ENCODE results near the gene SYT1. TPM values are rescaled to one million over a fixed set of nuclear protein-coding genes. Genes with fewer than 3 reads are reported as not detected.

Gene SYT1
- total and polyA plus RNA-seq, 3 experiments from 2014 or later, result not detected

- no peak overlapping the region for H3K27ac Mint-ChIP-seq
- Histone ChIP-seq H3K4me1 (ENCODE audit: insufficient read depth, low read length) (no peaks in the 10 kb centered on the region), H3K27me3 (ENCODE audit: insufficient read depth, low read length, poor library complexity, severe bottlenecking) (no peaks in the 10 kb centered on the region), H3K27ac (ENCODE audit: low read depth, low read length) (no peak overlapping the region), H3K4me3 (ENCODE audit: low read length) (no peak overlapping the region), H3K9me3 (ENCODE audit: low read length) (no peaks in the 10 kb centered on the region), H3K36me3 (ENCODE audit: insufficient read depth, low read length) (no peaks in the 10 kb centered on the region)
- ChIA-PET POLR2A (no interaction called here), CTCF (no interaction called here)
- H3K27me3 Mint-ChIP-seq, result peaks cover 0 to 2% of the 10 kb centered on the region in 2 donors
- H3K4me1 Mint-ChIP-seq, result no peaks in the 10 kb centered on the region
- peaks cover 0 to 18% (median under 1%) of the 10 kb centered on the region in 5 donors for H3K9me3 Mint-ChIP-seq
- H3K36me3 Mint-ChIP-seq, result no peaks in the 10 kb centered on the region
- no peak overlapping the region for H3K4me3 Mint-ChIP-seq
- no peak for DNase-seq
Observed at GRCh38 chr12:79301181-79301580, 436.6 kb downstream of the SYT1 start.

- Histone ChIP-seq H3K27ac (ENCODE audit: low read depth, low read length) (no peak overlapping the region), H3K4me3 (ENCODE audit: low read length) (no peak overlapping the region), H3K4me1 (ENCODE audit: insufficient read depth, low read length) (no peaks in the 10 kb centered on the region), H3K27me3 (ENCODE audit: insufficient read depth, low read length, poor library complexity, severe bottlenecking) (no peaks in the 10 kb centered on the region), H3K36me3 (ENCODE audit: insufficient read depth, low read length) (no peaks in the 10 kb centered on the region), H3K9me3 (ENCODE audit: low read length) (no peaks in the 10 kb centered on the region)
- Mint-ChIP-seq H3K27me3 (peaks cover 0 to 2% of the 10 kb centered on the region in 2 donors), H3K9me3 (peaks cover 0 to 11% (median 2%) of the 10 kb centered on the region in 5 donors), H3K4me3 (no peak overlapping the region), H3K27ac (no peak overlapping the region), H3K36me3 (no peaks in the 10 kb centered on the region), H3K4me1 (no peaks in the 10 kb centered on the region)
- no peak for DNase-seq
- CTCF ChIA-PET, result no interaction called here
- POLR2A ChIA-PET, result no interaction called here
Observed at GRCh38 chr12:79302162-79302814, 437.7 kb downstream of the SYT1 start.

DNA sequence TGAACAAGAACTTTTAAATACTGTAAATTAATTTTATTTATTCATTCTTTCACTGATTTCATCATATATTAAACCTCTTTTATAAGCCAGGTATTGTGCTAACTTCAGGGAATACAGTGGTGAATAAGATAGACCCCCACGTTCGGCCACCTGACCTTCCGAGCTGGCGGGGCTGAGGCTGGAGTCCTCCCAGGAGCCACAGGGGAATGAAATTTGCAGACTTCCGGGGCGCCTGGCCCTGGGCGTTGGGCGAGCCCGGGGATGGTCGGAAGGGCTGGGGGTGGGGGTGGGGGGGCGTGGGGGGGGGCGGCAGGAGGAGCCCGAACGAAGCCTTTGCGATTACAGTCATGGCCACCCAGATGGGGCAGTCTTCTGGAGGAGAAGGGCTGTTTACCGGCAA lies 442.8 kb downstream of the SYT1 start:
- H3K36me3 Mint-ChIP-seq, result no peaks in the 10 kb centered on the region
- Histone ChIP-seq H3K36me3 (ENCODE audit: insufficient read depth, low read length) (no peaks in the 10 kb centered on the region), H3K27ac (ENCODE audit: low read depth, low read length) (no peak overlapping the region), H3K9me3 (ENCODE audit: low read length) (no peaks in the 10 kb centered on the region), H3K4me1 (ENCODE audit: insufficient read depth, low read length) (no peaks in the 10 kb centered on the region), H3K4me3 (ENCODE audit: low read length) (no peak overlapping the region), H3K27me3 (ENCODE audit: insufficient read depth, low read length, poor library complexity, severe bottlenecking) (no peaks in the 10 kb centered on the region)
- no peaks in the 10 kb centered on the region for H3K4me1 Mint-ChIP-seq
- peaks cover 1 to 10% (median 7%) of the 10 kb centered on the region in 5 donors for H3K9me3 Mint-ChIP-seq
- POLR2A ChIA-PET, result no interaction called here
- no peak overlapping the region for H3K4me3 Mint-ChIP-seq
- no peak for DNase-seq
- CTCF ChIA-PET, result interaction anchor here (0.5 kb wide), 1 partner anchor 113 kb away, joined by 3 read pairs; no protein-coding TSS in a partner anchor
- H3K27me3 Mint-ChIP-seq, result peaks cover 0 to under 1% of the 10 kb centered on the region in 2 donors
- no peak overlapping the region for H3K27ac Mint-ChIP-seq

DNA sequence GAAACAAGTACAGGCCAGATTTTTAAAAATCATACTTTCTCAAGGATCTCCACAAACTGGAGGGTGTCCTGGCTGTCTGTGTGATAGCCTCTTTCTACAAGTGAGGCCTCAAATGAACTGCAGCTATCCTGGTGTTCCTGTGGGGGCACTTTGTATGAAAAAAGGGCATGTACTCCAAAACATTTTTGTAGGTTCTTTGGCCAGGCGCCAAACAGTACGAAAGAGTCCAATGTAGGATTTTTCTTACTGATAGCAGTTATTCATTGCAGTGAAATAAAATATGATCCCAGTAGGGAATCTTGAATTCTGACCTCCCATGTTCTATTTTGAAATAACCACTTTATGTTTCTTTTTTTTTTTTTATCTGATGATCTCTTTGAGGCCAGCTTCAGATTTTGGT lies 444.5 kb downstream of the SYT1 start:
- POLR2A ChIA-PET, result no interaction called here
- H3K27ac Mint-ChIP-seq, result no peak overlapping the region

DNA sequence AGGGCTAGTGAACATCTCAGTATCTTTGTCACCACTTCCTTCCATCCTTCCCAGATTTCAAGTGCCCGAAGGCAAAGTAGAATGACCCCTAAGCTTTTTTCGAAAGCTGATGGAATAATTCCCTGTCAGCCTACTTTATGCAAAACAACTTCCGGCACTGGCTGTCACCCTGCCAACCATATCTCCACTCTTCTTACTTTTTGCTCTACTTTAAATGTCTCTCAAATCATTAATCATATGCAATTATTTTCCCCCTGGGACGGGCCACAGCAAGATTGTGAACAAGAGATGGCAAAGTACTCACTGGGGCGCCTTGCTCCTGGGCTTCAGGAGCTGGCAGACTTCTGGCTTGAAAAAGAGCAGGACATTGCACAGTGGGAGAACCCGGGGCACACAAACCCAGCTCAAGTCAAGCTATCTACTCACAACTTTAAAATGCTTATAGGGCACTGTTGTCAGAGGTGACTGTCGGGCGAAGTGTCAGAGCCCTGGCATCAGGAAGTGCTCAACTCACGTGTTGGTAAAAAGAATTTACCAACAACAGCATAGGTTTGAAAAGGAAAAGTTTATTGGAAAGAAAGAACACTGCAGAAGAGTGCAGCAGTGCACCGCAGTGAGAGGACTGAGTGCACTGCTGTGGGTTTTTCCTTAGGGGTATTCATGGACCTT lies 452.7 kb downstream of the SYT1 start:
- H3K4me1 ChIP-seq (ENCODE audit: insufficient read depth, low read length), result no peaks in the 10 kb centered on the region
- CTCF ChIA-PET, result no interaction called here
- no peaks in the 10 kb centered on the region for H3K27me3 ChIP-seq (ENCODE audit: insufficient read depth, low read length, poor library complexity, severe bottlenecking)
- no peak overlapping the region for H3K4me3 ChIP-seq (ENCODE audit: low read length)
- peaks cover 4 to 32% (median 7%) of the 10 kb centered on the region in 5 donors for H3K9me3 Mint-ChIP-seq
- no peaks in the 10 kb centered on the region for H3K9me3 ChIP-seq (ENCODE audit: low read length)
- H3K4me1 Mint-ChIP-seq, result no peaks in the 10 kb centered on the region
- no peaks in the 10 kb centered on the region for H3K36me3 Mint-ChIP-seq
- H3K27ac Mint-ChIP-seq, result no peak overlapping the region
- no peak overlapping the region for H3K4me3 Mint-ChIP-seq
- POLR2A ChIA-PET, result no interaction called here
- no peak overlapping the region for H3K27ac ChIP-seq (ENCODE audit: low read depth, low read length)
- no peaks in the 10 kb centered on the region for H3K36me3 ChIP-seq (ENCODE audit: insufficient read depth, low read length)
- no peak for DNase-seq
- no peaks in the 10 kb centered on the region for H3K27me3 Mint-ChIP-seq

More for the DNA sequence above, 444.5 kb downstream of the SYT1 start:
- no peaks in the 10 kb centered on the region for H3K36me3 ChIP-seq (ENCODE audit: insufficient read depth, low read length)
- H3K27me3 ChIP-seq (ENCODE audit: insufficient read depth, low read length, poor library complexity, severe bottlenecking), result no peaks in the 10 kb centered on the region
- H3K4me1 Mint-ChIP-seq, result no peaks in the 10 kb centered on the region
- no peaks in the 10 kb centered on the region for H3K4me1 ChIP-seq (ENCODE audit: insufficient read depth, low read length)
- no peak overlapping the region for H3K4me3 Mint-ChIP-seq
- no peak overlapping the region for H3K4me3 ChIP-seq (ENCODE audit: low read length)
- no peaks in the 10 kb centered on the region for H3K27me3 Mint-ChIP-seq
- CTCF ChIA-PET, result no interaction called here
- peaks cover 3 to 19% (median 12%) of the 10 kb centered on the region in 5 donors for H3K9me3 Mint-ChIP-seq
- H3K36me3 Mint-ChIP-seq, result no peaks in the 10 kb centered on the region
- H3K27ac ChIP-seq (ENCODE audit: low read depth, low read length), result no peak overlapping the region
- DNase-seq, result no peak
- no peaks in the 10 kb centered on the region for H3K9me3 ChIP-seq (ENCODE audit: low read length)

GRCh38 chr12:79322905-79323304 lies 458.3 kb downstream of the SYT1 start:
- peaks cover 0 to 11% (median 4%) of the 10 kb centered on the region in 5 donors for H3K9me3 Mint-ChIP-seq
- Histone ChIP-seq H3K4me1 (ENCODE audit: insufficient read depth, low read length) (no peaks in the 10 kb centered on the region), H3K36me3 (ENCODE audit: insufficient read depth, low read length) (no peaks in the 10 kb centered on the region), H3K9me3 (ENCODE audit: low read length) (no peaks in the 10 kb centered on the region), H3K4me3 (ENCODE audit: low read length) (no peak overlapping the region), H3K27ac (ENCODE audit: low read depth, low read length) (no peak overlapping the region), H3K27me3 (ENCODE audit: insufficient read depth, low read length, poor library complexity, severe bottlenecking) (no peaks in the 10 kb centered on the region)
- no peaks in the 10 kb centered on the region for H3K36me3 Mint-ChIP-seq
- H3K27me3 Mint-ChIP-seq, result no peaks in the 10 kb centered on the region
- no peaks in the 10 kb centered on the region for H3K4me1 Mint-ChIP-seq
- ChIA-PET CTCF (no interaction called here), POLR2A (no interaction called here)
- no peak overlapping the region for H3K4me3 Mint-ChIP-seq
- no peak for DNase-seq
- H3K27ac Mint-ChIP-seq, result no peak overlapping the region

- H3K4me3 ChIP-seq (ENCODE audit: low read length), result no peak overlapping the region
- no peaks in the 10 kb centered on the region for H3K27me3 Mint-ChIP-seq
- H3K9me3 Mint-ChIP-seq, result peaks cover 0 to 6% (median 0%) of the 10 kb centered on the region in 5 donors
- H3K36me3 Mint-ChIP-seq, result no peaks in the 10 kb centered on the region
- ChIA-PET POLR2A (no interaction called here), CTCF (no interaction called here)
- H3K4me1 Mint-ChIP-seq, result no peaks in the 10 kb centered on the region
- H3K36me3 ChIP-seq (ENCODE audit: insufficient read depth, low read length), result no peaks in the 10 kb centered on the region
- no peak overlapping the region for H3K27ac Mint-ChIP-seq
- H3K9me3 ChIP-seq (ENCODE audit: low read length), result no peaks in the 10 kb centered on the region
- no peak for DNase-seq
- no peak overlapping the region for H3K27ac ChIP-seq (ENCODE audit: low read depth, low read length)
- no peak overlapping the region for H3K4me3 Mint-ChIP-seq
- no peaks in the 10 kb centered on the region for H3K4me1 ChIP-seq (ENCODE audit: insufficient read depth, low read length)
- no peaks in the 10 kb centered on the region for H3K27me3 ChIP-seq (ENCODE audit: insufficient read depth, low read length, poor library complexity, severe bottlenecking)
Observed at GRCh38 chr12:79324571-79324970, 460.0 kb downstream of the SYT1 start.

- H3K4me3 ChIP-seq (ENCODE audit: low read length), result no peak overlapping the region
Observed at GRCh38 chr12:79326222-79326621, 461.6 kb downstream of the SYT1 start.

More at GRCh38 chr12:79326222-79326621, 461.6 kb downstream of the SYT1 start:
- H3K27me3 Mint-ChIP-seq, result no peaks in the 10 kb centered on the region
- Histone ChIP-seq H3K9me3 (ENCODE audit: low read length) (no peaks in the 10 kb centered on the region), H3K27ac (ENCODE audit: low read depth, low read length) (no peak overlapping the region), H3K36me3 (ENCODE audit: insufficient read depth, low read length) (no peaks in the 10 kb centered on the region), H3K27me3 (ENCODE audit: insufficient read depth, low read length, poor library complexity, severe bottlenecking) (no peaks in the 10 kb centered on the region), H3K4me1 (ENCODE audit: insufficient read depth, low read length) (no peaks in the 10 kb centered on the region)
- H3K9me3 Mint-ChIP-seq, result peaks cover 0 to 6% (median 0%) of the 10 kb centered on the region in 5 donors
- H3K36me3 Mint-ChIP-seq, result no peaks in the 10 kb centered on the region
- no peak overlapping the region for H3K27ac Mint-ChIP-seq
- DNase-seq, result no peak
- H3K4me1 Mint-ChIP-seq, result no peaks in the 10 kb centered on the region
- no peak overlapping the region for H3K4me3 Mint-ChIP-seq
- CTCF ChIA-PET, result no interaction called here
- POLR2A ChIA-PET, result no interaction called here
